NCI-H345 treated with DMSO at 0.1 percent for 48 hours (cell line): ENCODE data around the gene LGR4.
"Not testable (repeated sequence)": the region's sequence is repeated elsewhere in the genome, so short reads cannot be mapped to it uniquely, and the experiment has no call there.

Experiments used
- DNase-seq: peaks from one replicate; lab custom pipeline; 2025; ENCODE audit not compliant: unreplicated experiment; lab: John Stamatoyannopoulos, UW

Gene LGR4

DNA sequence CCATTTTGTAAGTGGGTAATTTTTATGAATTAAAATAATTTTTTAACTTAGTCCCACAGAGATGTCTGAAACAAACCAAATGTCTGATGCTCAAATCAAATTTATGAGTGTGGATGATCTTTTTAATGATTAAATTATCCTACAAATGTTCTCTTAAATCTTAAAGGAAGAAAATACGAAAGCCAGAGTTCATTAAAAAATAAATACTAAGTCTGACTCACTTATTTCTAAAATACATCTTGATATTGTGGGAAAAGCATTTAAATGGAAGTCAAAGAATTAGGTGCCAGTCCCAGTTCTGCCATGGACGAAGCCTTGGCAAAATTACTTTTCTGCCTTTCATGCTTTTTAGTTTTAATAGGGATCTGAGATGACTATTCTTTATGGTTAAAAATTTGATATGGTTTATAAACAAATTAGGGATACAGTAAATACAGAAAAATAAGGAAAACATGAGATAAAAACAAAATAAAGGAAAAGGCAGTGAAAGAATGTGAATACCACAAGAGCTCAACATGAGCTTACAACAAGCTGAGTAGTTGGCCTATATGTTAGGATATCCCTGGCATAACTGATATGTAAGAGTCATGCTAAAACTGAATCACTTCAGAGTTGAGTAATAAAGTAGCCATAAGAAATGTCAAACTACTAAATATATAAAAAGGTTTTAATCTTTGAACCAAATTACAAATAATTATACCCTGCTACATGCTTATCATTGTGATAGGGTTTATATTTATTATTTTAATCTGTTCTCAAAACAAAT, 118.8 kb downstream of the LGR4 start:
- no peak for DNase-seq

DNA sequence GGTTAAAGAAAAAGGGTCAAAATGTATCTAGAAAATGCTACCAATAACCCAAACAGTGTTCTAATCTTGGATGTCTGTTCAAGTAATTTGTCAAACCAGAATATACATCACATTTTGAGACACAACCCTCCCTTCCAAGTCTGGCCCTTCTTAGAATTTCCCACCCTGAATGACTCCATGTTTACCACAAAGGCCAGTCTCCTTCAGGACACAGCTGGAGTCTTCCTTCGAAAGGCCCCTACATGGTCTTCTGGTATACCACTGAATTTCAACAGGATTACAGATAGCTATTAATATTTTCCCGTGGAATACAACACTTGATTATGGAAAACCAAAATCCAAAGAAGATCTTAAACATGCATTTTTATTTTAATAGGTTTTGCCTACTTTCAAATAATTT, 119.8 kb downstream of the LGR4 start:
- DNase-seq = no peak

DNA sequence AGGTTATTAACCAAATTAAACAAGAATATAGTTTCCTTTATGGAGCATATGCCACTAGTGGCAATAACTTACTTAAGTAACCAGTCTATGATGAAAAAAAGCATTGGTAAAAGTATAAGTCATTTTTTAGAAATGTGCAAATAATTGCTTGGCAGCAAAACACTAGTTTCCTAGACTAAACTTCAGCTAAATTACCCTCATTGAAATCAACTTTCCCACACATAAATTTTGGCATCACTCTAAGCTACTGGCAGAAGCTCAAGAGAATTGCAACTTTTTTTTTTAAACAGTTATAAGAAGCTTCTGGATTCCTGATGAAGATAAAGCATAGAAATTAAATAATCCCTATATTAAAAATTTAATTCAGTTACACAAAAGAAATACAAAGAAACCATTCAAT, 122.1 kb downstream of the LGR4 start:
- no peak for DNase-seq

DNA sequence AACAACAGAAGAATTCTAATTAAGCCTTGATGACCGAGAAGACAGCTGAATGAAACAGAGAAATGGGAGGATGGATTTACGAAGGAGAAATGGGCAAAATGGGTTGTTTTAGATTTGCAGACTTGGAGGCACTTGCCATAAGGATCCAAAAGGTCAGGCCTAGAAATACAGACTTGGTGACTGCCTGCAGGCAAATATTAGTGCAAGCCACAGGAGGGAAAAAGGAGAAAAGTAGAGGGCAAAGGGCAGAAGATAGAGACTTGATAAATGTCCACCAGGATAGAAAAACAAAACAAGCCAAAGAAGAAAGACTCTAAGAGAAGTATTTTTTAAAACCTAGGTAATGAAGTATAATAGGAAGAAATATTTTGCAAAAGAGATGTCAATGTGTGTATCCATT, 122.7 kb downstream of the LGR4 start:
- DNase-seq = no peak

DNA sequence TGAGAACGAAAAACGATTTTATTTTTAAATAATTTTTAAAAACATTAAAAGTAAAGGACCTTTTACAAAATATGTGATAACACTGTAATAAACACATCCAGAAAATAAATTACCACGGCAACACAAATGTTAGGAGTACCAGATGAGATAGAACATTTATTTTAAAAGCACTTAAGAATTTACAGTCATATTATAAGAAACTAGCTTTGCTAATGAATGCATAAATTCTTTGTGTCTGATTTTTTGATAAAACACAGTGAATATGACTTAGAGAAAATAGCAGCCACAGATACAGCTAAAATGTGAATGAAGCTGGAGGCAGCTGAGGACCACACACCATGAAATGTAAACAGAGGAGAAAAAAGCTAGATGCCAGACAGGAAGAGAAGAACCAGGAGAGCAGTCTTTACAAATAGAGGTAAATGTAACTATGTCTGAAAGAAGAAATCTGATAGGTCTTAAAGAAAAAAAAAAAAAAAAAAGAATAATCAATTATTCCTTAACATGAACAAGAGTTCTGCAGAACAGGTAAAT, 124.2 kb downstream of the LGR4 start:
- peak; percentile 75 for DNase-seq

DNA sequence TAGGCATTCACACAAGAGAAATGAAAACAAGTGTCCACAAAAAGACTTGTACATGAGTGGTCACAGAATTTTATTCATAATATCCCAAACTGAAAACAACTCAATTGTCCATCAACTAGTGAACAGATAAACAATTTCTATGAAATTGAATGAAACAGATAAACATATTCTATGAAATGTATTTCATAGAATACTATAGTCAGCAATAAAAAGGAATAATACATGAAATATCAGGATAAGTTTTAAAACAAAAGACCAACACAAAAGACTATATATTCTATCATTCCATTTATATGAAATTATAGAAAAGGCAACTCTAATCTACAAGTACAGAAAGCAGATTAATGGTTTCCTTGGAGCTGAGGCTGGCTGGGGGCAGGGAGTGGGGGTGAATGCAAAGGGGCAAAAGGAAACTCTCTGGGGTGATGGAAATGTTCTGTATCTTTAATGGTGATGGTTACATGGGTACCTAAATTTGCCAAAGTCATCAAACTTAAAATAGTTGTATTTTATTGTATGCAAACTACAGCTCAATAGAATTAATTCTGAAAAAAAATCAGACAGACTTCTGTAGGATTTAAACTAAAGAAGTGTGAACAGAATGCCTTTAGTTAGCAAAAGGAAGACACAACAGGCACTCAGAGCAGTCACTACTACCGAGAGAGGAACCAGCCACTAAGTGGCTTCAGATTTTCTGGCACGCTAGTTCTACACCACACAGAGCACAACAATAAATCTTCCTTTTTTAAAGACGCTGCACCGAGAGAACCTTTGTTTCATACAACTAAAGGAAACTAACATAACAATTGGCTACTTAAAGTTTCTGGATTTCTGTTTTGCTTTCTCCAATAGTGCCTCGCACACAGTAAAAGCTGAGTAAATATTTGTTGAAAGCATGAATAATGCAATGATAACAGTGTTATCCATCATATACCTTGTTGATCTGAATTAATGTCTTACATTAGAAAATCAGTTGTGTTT, 124.9 kb downstream of the LGR4 start:
- peak; percentile 88 for DNase-seq

DNA sequence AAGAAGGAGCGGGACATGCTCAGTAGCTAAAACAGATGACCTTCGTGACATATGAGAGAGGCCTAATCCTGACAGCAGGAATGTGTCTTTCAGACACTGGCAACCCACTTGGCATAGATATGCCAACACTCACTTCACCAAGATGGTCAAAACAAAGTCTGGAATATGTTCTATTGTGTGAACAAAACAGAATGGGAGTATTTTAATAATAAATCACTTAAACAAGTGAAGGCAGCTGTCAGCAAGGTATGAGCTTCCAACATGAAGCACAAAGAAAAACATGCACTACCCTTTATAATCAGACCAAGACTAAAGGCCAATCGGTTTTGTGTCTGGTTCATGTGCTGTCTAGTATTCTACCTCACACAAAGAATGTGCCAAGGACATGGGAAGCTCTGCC, 132.6 kb downstream of the LGR4 start:
- DNase-seq = no peak

DNA sequence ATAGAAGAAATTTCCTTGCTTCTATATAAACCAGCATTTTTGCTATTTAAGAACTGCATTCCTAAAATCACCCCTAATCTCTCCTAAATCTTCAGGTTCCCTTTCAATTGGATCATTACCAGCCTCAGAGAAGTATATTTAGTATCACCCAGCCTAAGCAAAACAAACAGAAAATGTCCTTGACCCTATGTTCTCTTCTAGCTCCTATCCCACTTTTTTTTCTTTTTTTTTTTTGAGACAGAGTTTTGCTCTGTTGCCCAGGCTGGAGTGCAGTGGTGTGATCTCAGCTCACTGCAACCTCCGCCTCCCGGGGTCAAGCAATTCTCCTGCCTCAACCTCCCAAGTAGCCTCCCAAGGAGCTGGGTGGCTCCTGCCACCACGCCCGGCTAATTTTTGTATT, 137.8 kb downstream of the LGR4 start:
- not testable (repeated sequence) for DNase-seq

DNA sequence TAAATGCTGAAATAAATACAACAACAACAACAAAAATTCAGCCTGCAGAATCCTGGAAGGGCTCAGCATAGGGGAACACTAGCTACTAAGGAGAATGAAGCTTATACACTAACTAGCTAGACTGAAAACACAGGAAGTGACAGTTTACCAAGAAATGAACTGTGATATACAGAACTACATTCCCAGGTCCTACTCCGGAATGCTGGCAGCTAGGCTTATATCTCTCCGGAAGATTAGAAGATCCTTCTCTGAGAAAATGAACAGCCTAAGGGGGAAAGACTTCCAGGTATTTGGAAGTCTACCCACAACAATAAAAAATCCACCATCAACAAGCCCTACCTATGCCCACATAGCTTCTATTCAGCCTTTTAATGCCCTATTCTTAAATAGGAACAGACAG, 140.6 kb downstream of the LGR4 start:
- no peak for DNase-seq

DNA sequence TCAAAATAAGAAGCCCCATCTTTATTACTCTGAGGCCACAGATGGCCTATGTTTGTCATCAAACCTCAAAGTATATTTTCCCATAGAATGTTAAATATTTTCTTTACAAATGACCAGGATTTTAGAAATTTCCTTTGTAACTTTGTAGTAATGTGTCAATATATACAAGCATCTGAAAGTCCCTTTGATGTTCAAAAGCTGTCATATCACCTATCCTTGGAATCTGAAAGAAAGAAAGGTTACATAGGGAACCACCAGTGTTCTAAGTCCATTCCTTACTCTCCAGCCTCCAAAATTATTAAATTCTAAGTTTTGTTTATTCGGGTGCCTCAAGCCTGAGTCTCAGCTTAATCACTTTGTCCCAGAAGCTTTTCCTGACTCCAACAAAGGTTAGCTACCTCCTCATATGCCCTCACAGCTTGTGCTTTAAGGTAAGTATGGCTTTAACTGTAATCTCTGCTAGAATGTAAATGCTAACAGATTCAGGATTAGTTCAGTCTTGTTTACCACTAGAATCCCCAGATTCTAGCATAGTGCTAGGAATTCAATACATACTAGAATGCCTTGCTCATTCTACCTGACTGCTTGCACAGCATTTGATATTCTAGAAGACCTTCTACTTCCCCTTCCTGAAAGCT, 141.8 kb downstream of the LGR4 start:
- no peak for DNase-seq

DNA sequence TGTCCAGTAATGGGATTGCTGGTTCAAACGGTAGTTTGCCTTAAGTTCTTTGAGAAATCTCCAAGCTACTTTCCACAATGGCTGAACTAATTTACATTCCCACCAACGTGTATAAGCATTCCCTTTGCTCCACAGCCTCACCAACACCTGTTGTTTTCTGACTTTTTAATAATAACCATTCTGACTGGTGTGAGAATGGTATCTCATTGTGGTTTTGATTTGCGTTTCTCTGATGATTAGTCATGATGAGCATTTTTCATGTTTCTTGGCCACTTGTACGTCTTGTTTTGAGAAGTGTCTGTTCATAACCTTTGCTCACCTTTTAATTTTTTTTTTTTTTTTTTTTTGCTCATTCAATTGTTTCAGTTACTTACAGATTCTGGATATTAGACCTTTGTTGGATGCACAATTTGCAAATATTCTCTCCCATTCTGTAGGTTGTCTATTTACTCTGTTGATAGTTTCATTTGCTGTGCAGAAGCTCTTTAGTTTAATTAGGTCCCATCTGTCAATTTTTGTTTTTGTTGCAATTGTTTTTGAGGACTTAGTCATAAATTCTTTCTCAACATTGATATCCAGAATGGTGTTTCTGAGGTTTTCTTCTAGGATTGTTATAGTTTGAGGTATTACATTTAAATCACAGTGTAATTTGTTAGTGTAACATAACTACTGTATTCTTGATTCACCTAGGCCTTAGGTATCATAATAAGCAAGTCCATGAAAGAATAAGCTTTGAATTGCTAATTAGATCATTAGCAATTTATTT, 142.5 kb downstream of the LGR4 start:
- DNase-seq = no peak

DNA sequence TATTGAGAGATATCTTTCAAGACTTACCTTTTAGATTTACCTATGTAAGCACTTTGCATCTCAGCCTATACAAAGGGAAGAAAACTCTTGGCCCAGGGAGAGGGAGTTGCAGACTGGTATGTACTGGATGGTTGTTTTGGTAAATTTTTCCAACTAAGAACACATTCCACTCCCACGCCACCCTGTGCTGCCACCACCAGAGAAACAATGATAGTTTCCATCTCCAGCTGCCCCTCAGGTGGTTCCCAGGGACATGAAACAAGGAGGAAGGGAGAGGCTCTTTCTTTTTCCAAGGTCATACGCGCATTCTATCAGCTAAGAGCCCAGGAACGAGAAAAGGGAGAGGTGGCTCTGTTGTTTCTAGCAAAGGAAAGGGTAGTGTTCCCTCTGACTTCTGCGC, 144.0 kb downstream of the LGR4 start:
- no peak for DNase-seq

DNA sequence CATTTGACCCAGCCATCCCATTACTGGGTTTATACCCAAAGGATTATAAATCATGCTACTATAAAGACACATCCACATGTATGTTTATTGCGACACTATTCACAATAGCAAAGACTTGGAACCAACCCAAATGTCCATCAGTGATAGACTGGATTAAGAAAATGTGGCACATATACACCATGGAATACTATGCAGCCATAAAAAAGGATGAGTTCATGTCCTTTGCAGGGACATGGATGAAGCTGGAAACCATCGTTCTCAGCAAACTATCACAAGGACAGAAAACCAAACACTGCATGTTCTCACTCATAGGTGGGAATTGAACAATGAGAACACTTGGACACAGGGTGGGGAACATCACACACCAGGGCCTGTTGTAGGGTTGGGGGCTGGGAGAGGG, 145.5 kb downstream of the LGR4 start:
- not testable (repeated sequence) for DNase-seq

DNA sequence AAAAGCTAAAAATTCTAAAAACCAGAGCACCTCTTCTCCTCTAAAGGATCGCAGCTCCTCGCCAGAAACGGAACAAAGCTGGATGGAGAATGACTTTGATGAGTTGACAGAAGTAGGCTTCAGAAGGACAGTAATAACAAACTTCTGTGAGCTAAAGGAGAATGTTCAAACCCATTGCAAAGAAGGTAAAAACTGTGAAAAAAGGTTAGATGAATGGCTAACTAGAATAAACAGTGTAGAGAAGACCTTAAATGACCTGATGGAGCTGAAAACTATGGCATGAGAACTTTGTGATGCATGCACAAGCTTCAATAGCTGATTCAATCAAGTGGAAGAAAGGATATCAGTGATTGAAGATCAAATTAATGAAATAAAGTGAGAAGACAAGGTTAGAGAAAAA, 150.4 kb downstream of the LGR4 start:
- not testable (repeated sequence) for DNase-seq

DNA sequence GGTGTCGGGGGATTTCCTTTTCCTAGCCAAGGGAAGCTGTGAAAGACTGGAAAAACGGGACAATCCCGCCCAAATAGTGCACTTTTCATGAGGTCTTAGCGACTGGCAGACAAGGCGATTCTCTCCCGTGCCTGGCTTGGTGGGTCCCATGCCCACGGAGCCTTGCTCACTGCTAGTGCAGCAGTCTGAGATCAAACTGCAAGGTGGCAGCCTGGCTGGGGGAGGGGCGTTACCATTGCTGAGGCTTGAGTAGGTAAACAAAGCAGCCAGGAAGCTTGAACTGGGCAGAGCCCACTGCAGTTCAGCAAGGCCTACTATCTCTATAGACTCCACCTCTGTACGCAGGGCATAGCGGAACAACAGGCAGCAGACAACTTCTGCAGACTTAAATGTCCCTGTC, 151.2 kb downstream of the LGR4 start:
- not testable (repeated sequence) for DNase-seq

DNA sequence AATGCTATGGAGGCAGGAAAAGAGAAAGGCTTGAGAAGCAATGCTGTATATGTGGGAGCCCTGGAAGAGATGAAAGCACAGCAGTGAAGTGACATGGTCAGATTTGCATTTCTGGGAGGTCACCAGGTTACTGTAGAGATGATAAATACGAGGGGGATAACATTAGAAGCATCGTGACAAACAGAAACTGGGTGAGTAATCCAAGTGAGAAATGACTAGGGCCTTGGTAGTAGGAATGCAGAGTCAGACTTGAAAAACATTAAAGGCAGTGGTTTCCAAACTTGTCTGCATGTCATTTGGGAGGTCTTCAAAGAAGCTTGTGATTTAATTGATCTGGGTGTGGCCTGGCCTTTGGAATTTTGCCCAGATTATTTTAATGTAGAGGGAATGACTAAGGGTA, 153.5 kb downstream of the LGR4 start:
- no peak for DNase-seq

DNA sequence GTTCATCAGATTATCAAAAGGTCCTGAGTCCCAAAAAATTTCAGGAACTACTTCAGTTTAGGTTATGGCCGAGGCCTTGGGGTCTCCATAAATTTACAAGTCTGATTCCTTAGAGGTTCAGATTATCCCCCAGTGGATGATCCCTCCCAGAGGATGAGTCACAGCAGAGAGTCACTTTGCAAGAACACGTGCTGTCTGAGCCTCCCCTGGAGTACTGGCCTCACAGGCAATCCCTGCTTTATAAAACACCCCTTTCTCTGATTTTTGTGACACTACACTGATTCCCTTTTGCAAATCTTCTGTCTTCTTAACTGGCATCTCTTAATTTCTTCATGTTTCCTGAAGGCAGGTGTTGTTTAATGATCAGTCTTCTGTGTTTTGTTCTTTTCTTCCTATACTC, 154.8 kb downstream of the LGR4 start:
- no peak for DNase-seq
